Duodenal mucosa (tissue), 2 donors: Measurements from ENCODE around the gene GLOD4.
"Not testable (repeated sequence)": the region's sequence is repeated elsewhere in the genome, so short reads cannot be mapped to it uniquely, and the experiment has no call there.

Experiments
- H3K27ac ChIP-seq: one replicate; pipeline ENCODE4 v1.7.0; 2013; ENCODE audit warnings: low read depth, low read length
- H3K27me3 ChIP-seq, 2 donors: one replicate each; pipeline ENCODE4 v1.7.0; 2013; ENCODE audit warnings: low read length in 2 of 2, control low read depth in 1 of 2; ENCODE audit not compliant: insufficient read depth in 2 of 2, control insufficient read depth in 1 of 2
- H3K36me3 ChIP-seq, 2 donors: one replicate each; pipeline ENCODE4 v1.7.0; 2013; ENCODE audit warnings: low read length in 2 of 2, control low read depth in 1 of 2; ENCODE audit not compliant: insufficient read depth in 2 of 2, control insufficient read depth in 1 of 2
- H3K4me1 ChIP-seq, 2 donors: one replicate each; pipeline ENCODE4 v1.7.0; 2013; ENCODE audit warnings: low read length in 2 of 2, control low read depth in 1 of 2; ENCODE audit not compliant: insufficient read depth in 2 of 2, control insufficient read depth in 1 of 2
- H3K4me3 ChIP-seq, 2 donors: one replicate each; pipeline ENCODE4 v1.7.0; 2013; ENCODE audit warnings: low read length in 2 of 2, low read depth in 1 of 2
- H3K9ac ChIP-seq, 2 donors: one replicate each; pipeline ENCODE4 v1.7.0; 2013; ENCODE audit warnings: low read length in 2 of 2, low read depth in 1 of 2
- H3K9me3 ChIP-seq, 2 donors: one replicate each; pipeline ENCODE4 v1.7.0; 2013; ENCODE audit warnings: low read length in 2 of 2, control low read depth in 1 of 2; ENCODE audit not compliant: control insufficient read depth in 1 of 2

The GLOD4 gene

GRCh38 chr17:794876-795275 is 12.8 kb upstream of the GLOD4 start:
- no peak overlapping the region for H3K9ac ChIP-seq
- peaks cover 0 to 8% of the 10 kb centered on the region in 2 donors for H3K4me1 ChIP-seq
- peaks cover 6 to 26% of the 10 kb centered on the region in 2 donors for H3K36me3 ChIP-seq
- H3K27me3 ChIP-seq, result no peaks in the 10 kb centered on the region
- H3K27ac ChIP-seq, result no peak overlapping the region
- peak overlapping the region in 1 of 2 donors; percentile 34 for H3K4me3 ChIP-seq
- no peaks in the 10 kb centered on the region for H3K9me3 ChIP-seq

DNA sequence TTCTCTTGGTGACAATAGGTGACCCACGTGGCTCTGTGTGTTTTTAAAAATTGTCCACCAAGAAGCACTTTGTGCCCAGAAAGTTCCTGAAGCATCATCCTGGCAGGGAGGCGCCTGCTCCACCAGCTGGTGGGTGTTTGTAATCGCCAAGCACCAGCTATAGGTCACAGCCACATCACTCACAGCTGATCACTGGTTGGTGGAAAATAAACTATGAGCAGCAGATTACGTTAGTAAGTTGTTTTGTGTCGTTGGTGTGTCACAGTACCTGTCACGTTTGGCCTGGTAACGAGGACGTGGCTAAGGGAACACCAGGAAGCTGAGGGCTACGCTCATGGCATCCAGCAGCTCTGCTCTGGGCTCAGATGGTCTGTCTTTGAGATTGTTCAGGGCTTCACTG is 10.2 kb upstream of the GLOD4 start:
- peaks cover 21 to 48% of the 10 kb centered on the region in 2 donors for H3K36me3 ChIP-seq
- no peak overlapping the region for H3K4me3 ChIP-seq
- H3K9me3 ChIP-seq, result no peaks in the 10 kb centered on the region
- H3K4me1 ChIP-seq, result peaks cover 0 to 8% of the 10 kb centered on the region in 2 donors
- H3K27me3 ChIP-seq, result no peaks in the 10 kb centered on the region
- no peak overlapping the region for H3K9ac ChIP-seq
- H3K27ac ChIP-seq, result no peak overlapping the region

DNA sequence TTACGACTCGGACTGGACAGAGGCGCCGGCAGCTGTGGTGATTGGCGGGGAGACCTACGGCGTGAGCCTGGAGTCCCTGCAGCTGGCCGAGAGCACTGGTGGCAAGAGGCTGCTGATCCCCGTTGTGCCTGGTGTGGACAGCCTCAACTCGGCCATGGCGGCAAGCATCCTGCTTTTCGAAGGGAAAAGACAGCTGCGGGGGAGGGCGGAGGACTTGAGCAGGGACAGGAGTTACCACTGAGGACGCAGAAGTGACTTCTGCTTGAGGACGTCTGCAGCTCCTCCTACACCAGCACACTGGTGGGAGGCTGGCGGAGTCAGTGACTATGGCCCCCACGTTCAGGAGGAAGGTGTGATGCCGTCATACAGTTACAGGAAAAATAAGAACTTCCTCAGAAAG is 9.7 kb upstream of the GLOD4 start:
- no peaks in the 10 kb centered on the region for H3K9me3 ChIP-seq
- H3K27ac ChIP-seq, result no peak overlapping the region
- H3K27me3 ChIP-seq, result no peaks in the 10 kb centered on the region
- no peak overlapping the region for H3K9ac ChIP-seq
- H3K4me3 ChIP-seq, result no peak overlapping the region
- H3K4me1 ChIP-seq, result peaks cover 0 to 8% of the 10 kb centered on the region in 2 donors
- peaks cover 21 to 51% of the 10 kb centered on the region in 2 donors for H3K36me3 ChIP-seq

GRCh38 chr17:790874-791247 is 8.8 kb upstream of the GLOD4 start:
- H3K27me3 ChIP-seq, H3K4me3 ChIP-seq, H3K9me3 ChIP-seq, H3K9ac ChIP-seq, H3K27ac ChIP-seq, H3K4me1 ChIP-seq: not testable (repeated sequence)
- peaks cover 21 to 51% of the 10 kb centered on the region in 2 donors for H3K36me3 ChIP-seq

GRCh38 chr17:789931-790873 is 8.1 kb upstream of the GLOD4 start:
- not testable (repeated sequence) for H3K27ac ChIP-seq, H3K9ac ChIP-seq, H3K4me3 ChIP-seq, H3K4me1 ChIP-seq, H3K9me3 ChIP-seq, H3K27me3 ChIP-seq
- peaks cover 21 to 51% of the 10 kb centered on the region in 2 donors for H3K36me3 ChIP-seq

DNA sequence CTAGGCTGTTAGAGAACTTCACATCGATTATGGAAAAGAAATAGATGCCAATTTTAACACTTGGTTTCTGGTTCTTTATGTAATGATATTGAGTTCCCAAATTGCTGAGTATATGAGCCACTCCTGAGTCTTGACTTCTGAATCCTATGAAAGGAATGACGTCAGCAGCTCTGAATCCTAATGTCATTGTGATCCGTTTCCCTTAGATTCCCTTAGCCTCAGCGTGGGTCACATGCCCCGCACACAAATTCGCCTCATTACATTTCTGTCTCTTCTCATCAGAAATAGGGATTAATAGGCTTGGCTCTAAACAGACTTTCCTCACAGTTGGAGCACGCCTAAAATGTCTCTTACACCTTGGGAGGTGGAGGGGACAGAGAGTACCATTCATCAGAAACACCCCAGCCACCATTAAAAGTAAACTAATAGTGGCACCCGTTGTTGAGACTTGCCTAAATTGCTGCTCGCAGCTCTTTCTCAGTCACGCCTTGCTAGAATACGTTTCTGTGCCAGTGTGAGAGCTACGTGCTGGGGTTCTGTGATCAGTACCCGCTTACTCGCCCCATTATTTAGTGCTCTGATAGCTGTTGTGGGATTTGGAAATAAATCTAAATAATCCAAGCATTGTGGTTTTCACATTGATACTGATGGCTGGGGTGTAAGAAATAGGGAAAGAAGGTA is 7.2 kb upstream of the GLOD4 start:
- Histone ChIP-seq H3K36me3 (peaks cover 21 to 56% of the 10 kb centered on the region in 2 donors), H3K4me1 (no peaks in the 10 kb centered on the region), H3K9ac (no peak overlapping the region), H3K27me3 (no peaks in the 10 kb centered on the region), H3K9me3 (no peaks in the 10 kb centered on the region), H3K27ac (no peak overlapping the region), H3K4me3 (no peak overlapping the region)

- no peak overlapping the region for H3K9ac ChIP-seq
- H3K27me3 ChIP-seq, result no peaks in the 10 kb centered on the region
- H3K36me3 ChIP-seq, result peaks cover 21 to 58% of the 10 kb centered on the region in 2 donors
- H3K4me3 ChIP-seq, result no peak overlapping the region
- H3K27ac ChIP-seq, result no peak overlapping the region
- H3K9me3 ChIP-seq, result no peaks in the 10 kb centered on the region
- H3K4me1 ChIP-seq, result peaks cover 0 to 1% of the 10 kb centered on the region in 2 donors
These were observed 6.5 kb upstream of the GLOD4 start for GRCh38 chr17:788551-788950.

DNA sequence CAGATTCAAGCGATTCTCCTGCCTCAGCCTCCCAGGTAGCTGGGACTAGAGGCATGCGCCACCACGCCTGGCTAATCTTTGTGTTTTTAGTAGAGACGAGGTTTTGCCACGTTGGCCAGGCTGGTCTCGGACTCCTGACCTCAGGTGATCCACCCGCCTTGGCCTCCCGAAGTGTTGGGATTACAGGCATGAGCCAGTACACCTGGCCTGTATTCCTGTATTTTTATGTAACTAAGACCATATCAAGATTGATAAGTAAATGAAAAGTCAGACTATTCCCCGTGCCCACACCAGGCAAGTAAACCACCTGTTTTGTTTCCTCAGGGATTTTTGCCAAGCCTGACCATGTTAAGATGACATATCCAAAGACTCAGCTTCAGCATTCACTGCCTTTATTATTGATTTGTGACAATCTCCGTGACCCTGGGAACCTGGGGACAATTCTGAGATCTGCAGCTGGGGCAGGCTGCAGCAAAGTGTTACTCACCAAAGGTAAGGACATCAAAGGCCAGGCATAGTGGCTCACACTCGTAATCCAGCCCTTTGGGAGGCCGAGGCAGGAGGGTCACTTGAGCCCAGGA is 5.7 kb upstream of the GLOD4 start:
- no peaks in the 10 kb centered on the region for H3K27me3 ChIP-seq
- H3K4me1 ChIP-seq, result peaks cover 4 to 10% of the 10 kb centered on the region in 2 donors
- H3K9ac ChIP-seq, result no peak overlapping the region
- H3K9me3 ChIP-seq, result no peaks in the 10 kb centered on the region
- H3K27ac ChIP-seq, result no peak overlapping the region
- H3K4me3 ChIP-seq, result no peak overlapping the region
- peaks cover 20 to 56% of the 10 kb centered on the region in 2 donors for H3K36me3 ChIP-seq

GRCh38 chr17:785901-786300 is 3.8 kb upstream of the GLOD4 start:
- peaks cover 12 to 21% of the 10 kb centered on the region in 2 donors for H3K4me1 ChIP-seq
- H3K36me3 ChIP-seq, result peaks cover 14 to 38% of the 10 kb centered on the region in 2 donors
- H3K9me3 ChIP-seq, H3K27ac ChIP-seq, H3K9ac ChIP-seq, H3K27me3 ChIP-seq, H3K4me3 ChIP-seq: not testable (repeated sequence)

DNA sequence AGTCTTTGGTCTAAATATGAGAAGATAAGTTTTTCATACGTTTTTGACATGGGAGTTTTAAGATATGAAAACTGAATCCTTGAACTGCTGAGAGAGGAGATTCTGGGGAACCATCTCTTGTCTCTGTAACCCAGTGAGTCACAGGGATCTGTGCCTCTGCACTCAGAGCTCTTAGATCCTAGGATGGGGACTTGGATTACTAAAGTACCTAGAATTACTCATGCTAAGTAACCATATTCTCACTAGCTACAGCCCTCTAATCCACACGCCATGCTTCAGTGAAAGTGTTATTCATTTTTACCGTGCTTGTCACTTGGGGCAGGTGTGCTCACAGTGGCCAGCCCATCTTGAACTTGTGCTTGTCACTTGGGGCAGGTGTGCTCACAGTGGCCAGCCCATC is 2.1 kb upstream of the GLOD4 start:
- Histone ChIP-seq H3K27ac (no peak overlapping the region), H3K36me3 (peaks cover 8 to 25% of the 10 kb centered on the region in 2 donors), H3K9ac (no peak overlapping the region)

More for the DNA sequence above, 2.1 kb upstream of the GLOD4 start:
- Histone ChIP-seq H3K4me3 (no peak overlapping the region), H3K4me1 (peaks cover 12 to 21% of the 10 kb centered on the region in 2 donors), H3K9me3 (no peaks in the 10 kb centered on the region), H3K27me3 (no peaks in the 10 kb centered on the region)
